ENCODE data around the gene MRM2.

GRCh38 chr7:2290877-2291276, 48.9 kb upstream of the MRM2 start:
- no peak for TF ChIP-seq CTCF (IDR thresholded peaks at IDR 0.05)
- no peak for TF ChIP-seq POLR2A (IDR thresholded peaks at IDR 0.05)

Data from uterus (tissue), 2 donors.